ENCODE measurements around the gene CHRND. TPM values are rescaled to one million over a fixed set of nuclear protein-coding genes. Genes with fewer than 3 reads are reported as not detected.
"Not testable (repeated sequence)": the region's sequence is repeated elsewhere in the genome, so short reads cannot be mapped to it uniquely, and the experiment has no call there.

CHRND gene
- total RNA-seq, 1 donor from 2014 or later: not detected

- no peak for DNase-seq (ENCODE audit: low spot score)
Measured at GRCh38 chr2:232541961-232542714, 16.2 kb downstream of the CHRND start.

- no peak for DNase-seq (ENCODE audit: low spot score)
Measured at GRCh38 chr2:232542715-232543467, 16.9 kb downstream of the CHRND start.

GRCh38 chr2:232543491-232543890 lies 17.5 kb downstream of the CHRND start:
- DNase-seq (ENCODE audit: low spot score): no peak

- DNase-seq (ENCODE audit: low spot score): no peak
Measured at GRCh38 chr2:232543928-232544631, 18.1 kb downstream of the CHRND start.

GRCh38 chr2:232544674-232545073 lies 18.7 kb downstream of the CHRND start:
- no peak for DNase-seq (ENCODE audit: low spot score)

GRCh38 chr2:232545511-232546375 lies 19.8 kb downstream of the CHRND start:
- DNase-seq (ENCODE audit: low spot score): no peak

- no peak for DNase-seq (ENCODE audit: low spot score)
Measured at GRCh38 chr2:232547991-232548390, 22.0 kb downstream of the CHRND start.

- no peak for DNase-seq (ENCODE audit: low spot score)
Measured at GRCh38 chr2:232549655-232550353, 23.8 kb downstream of the CHRND start.

GRCh38 chr2:232550354-232551249 lies 24.6 kb downstream of the CHRND start, which contains the start of the genes EIF4E2 and TIGD1:
Gene EIF4E2, plus strand, starts transcription at chr2:232550689. Its CDS starts 36 bp downstream, at chr2:232550725.
Gene TIGD1, minus strand, starts transcription at chr2:232550557. Its CDS starts 675 bp downstream, at chr2:232549882.
- DNase-seq (ENCODE audit: low spot score): peak; percentile 96

GRCh38 chr2:232551250-232551638 lies 25.3 kb downstream of the CHRND start:
- no peak for DNase-seq (ENCODE audit: low spot score)

GRCh38 chr2:232551776-232552175 lies 25.8 kb downstream of the CHRND start:
- no peak for DNase-seq (ENCODE audit: low spot score)

- DNase-seq (ENCODE audit: low spot score): no peak
Measured at GRCh38 chr2:232556426-232556825, 30.5 kb downstream of the CHRND start.

- DNase-seq (ENCODE audit: low spot score): no peak
Measured at GRCh38 chr2:232562515-232563151, 36.7 kb downstream of the CHRND start.

- DNase-seq (ENCODE audit: low spot score): no peak
Measured at GRCh38 chr2:232563580-232563979, 37.6 kb downstream of the CHRND start.

GRCh38 chr2:232567721-232568120 lies 41.8 kb downstream of the CHRND start:
- DNase-seq (ENCODE audit: low spot score): no peak

- DNase-seq (ENCODE audit: low spot score): no peak
Measured at GRCh38 chr2:232568161-232568560, 42.2 kb downstream of the CHRND start.

- no peak for DNase-seq (ENCODE audit: low spot score)
Measured at GRCh38 chr2:232569541-232569940, 43.6 kb downstream of the CHRND start.

- not testable (repeated sequence) for DNase-seq (ENCODE audit: low spot score)
Measured at GRCh38 chr2:232570481-232570880, 44.5 kb downstream of the CHRND start.

GRCh38 chr2:232571026-232571474 lies 45.1 kb downstream of the CHRND start:
- DNase-seq (ENCODE audit: low spot score): no peak

Measured in ureter (tissue), 1 donor.